Measurements from ENCODE around the gene NAIF1. TPM values are rescaled to one million over a fixed set of nuclear protein-coding genes. Genes with fewer than 3 reads are reported as not detected.

Gene NAIF1
- total RNA-seq, 1 donor from 2014 or later, result 6.7 TPM

DNA sequence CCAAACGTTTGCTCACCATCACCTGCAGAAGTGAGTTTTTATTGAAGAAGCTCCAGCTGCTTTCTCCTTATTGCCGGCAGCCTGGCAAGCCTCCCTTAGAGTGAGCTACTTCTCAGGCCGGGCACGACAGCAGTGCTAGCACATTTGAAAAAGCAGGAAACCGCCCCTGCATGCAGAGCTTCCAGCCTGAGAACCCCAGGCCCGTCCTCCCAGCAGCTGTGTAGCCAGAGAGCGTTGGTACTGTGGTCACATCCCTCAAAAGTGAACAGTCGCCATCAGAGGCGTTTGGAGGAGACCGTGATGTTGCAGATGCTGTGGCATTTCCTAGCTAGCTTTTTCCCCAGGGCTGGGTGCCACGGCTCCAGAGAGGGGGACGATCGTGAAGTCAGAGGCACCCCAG is 24.5 kb upstream of the NAIF1 start:
- TF ChIP-seq, protein P1, sequence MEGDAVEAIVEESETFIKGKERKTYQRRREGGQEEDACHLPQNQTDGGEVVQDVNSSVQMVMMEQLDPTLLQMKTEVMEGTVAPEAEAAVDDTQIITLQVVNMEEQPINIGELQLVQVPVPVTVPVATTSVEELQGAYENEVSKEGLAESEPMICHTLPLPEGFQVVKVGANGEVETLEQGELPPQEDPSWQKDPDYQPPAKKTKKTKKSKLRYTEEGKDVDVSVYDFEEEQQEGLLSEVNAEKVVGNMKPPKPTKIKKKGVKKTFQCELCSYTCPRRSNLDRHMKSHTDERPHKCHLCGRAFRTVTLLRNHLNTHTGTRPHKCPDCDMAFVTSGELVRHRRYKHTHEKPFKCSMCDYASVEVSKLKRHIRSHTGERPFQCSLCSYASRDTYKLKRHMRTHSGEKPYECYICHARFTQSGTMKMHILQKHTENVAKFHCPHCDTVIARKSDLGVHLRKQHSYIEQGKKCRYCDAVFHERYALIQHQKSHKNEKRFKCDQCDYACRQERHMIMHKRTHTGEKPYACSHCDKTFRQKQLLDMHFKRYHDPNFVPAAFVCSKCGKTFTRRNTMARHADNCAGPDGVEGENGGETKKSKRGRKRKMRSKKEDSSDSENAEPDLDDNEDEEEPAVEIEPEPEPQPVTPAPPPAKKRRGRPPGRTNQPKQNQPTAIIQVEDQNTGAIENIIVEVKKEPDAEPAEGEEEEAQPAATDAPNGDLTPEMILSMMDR (conservative IDR thresholded peaks at IDR 0.05), result no peak
- Mint-ChIP-seq H3K27ac (peak overlapping the region; percentile 99), H3K36me3 (peaks cover 4% of the 10 kb centered on the region), H3K27me3 (no peaks in the 10 kb centered on the region), H3K4me1 (ENCODE audit: unreplicated experiment) (peaks cover 37% of the 10 kb centered on the region), H3K4me3 (no peak overlapping the region), H3K9me3 (no peaks in the 10 kb centered on the region)
- DNase-seq (ENCODE audit: extremely low spot score, unreplicated experiment), result no peak

DNA sequence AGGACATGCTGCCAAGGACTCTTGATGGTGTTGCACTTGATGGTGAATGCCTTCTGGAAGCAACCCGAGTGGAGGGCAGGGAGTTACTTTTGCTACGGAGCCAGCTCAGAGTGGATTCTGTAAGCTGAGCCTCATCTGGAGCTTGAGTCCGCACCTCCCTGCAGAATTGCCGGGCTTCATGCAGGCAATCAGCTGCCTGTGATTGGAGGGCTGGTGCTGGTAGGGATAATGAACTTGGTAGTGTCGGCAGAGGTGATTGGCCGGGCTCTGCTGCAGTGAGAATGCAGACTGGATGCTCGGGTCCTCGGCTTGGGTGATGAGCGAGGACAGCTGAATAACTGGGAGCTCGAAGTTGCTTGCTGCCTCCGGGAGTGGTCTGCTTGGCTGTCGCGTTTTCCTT is 24.0 kb upstream of the NAIF1 start:
- Mint-ChIP-seq H3K4me1 (ENCODE audit: unreplicated experiment) (peaks cover 35% of the 10 kb centered on the region), H3K27me3 (no peaks in the 10 kb centered on the region), H3K36me3 (peaks cover 4% of the 10 kb centered on the region), H3K27ac (peak overlapping the region; percentile 78), H3K9me3 (no peaks in the 10 kb centered on the region), H3K4me3 (peak overlapping the region; percentile 21)
- TF ChIP-seq, protein P1 (conservative IDR thresholded peaks at IDR 0.05), result no peak
- DNase-seq (ENCODE audit: extremely low spot score, unreplicated experiment), result no peak

DNA sequence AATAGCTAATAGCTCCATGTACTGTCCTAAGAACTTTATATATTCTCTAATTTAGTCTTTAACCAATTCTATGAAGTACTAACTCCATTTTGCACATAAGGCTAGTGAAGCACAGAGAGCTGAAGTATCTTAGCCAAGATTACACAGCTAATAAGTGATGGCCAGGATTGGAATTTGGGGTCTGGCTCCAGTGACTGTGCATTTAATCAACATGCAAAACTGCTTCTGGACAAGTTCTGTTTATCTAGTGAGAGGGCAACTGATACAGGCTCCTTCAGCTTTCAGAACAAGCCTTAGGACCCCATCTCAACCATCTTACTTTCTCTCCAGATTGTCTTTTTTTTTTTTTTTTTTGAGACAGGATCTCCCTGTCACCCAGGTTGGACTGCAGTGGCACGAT is 22.2 kb upstream of the NAIF1 start:
- TF ChIP-seq, protein P1 (conservative IDR thresholded peaks at IDR 0.05), result no peak
- H3K4me1 Mint-ChIP-seq (ENCODE audit: unreplicated experiment), result peaks cover 33% of the 10 kb centered on the region
- no peaks in the 10 kb centered on the region for H3K9me3 Mint-ChIP-seq
- H3K4me3 Mint-ChIP-seq, result no peak overlapping the region
- DNase-seq (ENCODE audit: extremely low spot score, unreplicated experiment), result no peak
- peaks cover 8% of the 10 kb centered on the region for H3K36me3 Mint-ChIP-seq
- H3K27ac Mint-ChIP-seq, result no peak overlapping the region
- H3K27me3 Mint-ChIP-seq, result no peaks in the 10 kb centered on the region

DNA sequence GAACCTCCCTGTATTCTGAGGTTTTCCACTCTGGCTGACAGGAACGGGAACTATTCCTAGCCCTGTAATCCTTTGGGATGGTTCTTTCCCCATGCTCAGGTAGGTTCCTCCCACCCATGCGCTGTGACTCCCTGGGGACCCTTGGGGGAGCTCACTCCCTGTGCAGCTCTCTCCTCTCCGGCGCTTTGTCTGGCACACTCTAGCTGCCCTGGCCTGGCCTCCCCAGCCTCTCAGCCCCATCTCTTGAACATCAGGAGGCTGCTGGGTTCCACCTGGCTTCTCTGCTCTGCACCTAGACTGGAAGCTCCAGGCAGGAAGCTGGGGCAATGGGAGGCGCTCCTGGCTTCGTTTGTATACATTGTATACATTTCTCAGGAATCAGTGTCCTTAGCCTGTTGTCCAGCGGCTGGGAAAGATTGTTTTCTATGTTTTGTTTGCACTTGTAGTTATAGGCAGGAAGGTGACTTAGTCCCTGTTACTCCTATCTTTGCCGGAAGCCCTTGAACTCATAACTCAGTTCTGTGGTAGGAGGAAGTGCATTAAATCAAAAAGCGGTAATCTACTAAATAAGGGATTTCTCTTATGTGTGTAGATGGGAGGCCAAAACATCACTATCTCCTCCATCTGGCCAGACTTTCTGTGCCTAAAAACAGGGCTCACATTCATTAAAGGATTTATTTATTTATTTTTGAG is 21.3 kb upstream of the NAIF1 start:
- H3K36me3 Mint-ChIP-seq, result peaks cover 13% of the 10 kb centered on the region
- H3K4me1 Mint-ChIP-seq (ENCODE audit: unreplicated experiment), result peaks cover 33% of the 10 kb centered on the region
- H3K27me3 Mint-ChIP-seq, result no peaks in the 10 kb centered on the region
- H3K27ac Mint-ChIP-seq, result no peak overlapping the region
- TF ChIP-seq, protein P1 (conservative IDR thresholded peaks at IDR 0.05), result no peak
- DNase-seq (ENCODE audit: extremely low spot score, unreplicated experiment), result no peak
- H3K9me3 Mint-ChIP-seq, result no peaks in the 10 kb centered on the region
- H3K4me3 Mint-ChIP-seq, result no peak overlapping the region

DNA sequence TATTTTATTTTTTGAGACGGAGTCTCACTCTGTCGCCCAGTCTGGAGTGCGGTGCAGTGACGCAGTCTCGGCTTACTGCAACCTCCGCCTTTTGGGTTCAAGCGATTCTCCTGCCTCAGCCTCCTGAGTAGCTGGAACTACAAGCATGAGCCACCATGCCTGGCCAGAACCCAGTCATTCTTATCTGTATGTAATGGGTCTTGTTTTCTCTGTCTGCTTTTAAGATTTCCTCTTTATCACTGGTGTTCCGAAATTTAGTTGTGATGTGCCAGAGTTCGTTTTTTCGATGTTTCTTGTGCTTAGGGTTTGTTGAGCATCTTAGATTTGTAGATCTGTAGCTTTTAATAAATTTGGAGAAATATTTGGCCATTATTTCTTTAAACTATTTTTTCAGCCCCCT is 20.1 kb upstream of the NAIF1 start:
- Mint-ChIP-seq H3K27me3 (no peaks in the 10 kb centered on the region), H3K4me3 (peak overlapping the region; percentile 27), H3K27ac (no peak overlapping the region), H3K36me3 (peaks cover 14% of the 10 kb centered on the region), H3K9me3 (no peaks in the 10 kb centered on the region), H3K4me1 (ENCODE audit: unreplicated experiment) (peaks cover 26% of the 10 kb centered on the region)
- no peak for DNase-seq (ENCODE audit: extremely low spot score, unreplicated experiment)
- TF ChIP-seq, protein P1 (conservative IDR thresholded peaks at IDR 0.05), result no peak
